Mesothelial cell of epicardium (in vitro differentiated cells): Measurements from ENCODE around the gene PLPPR1. TPM values are rescaled to one million over a fixed set of nuclear protein-coding genes. Genes with fewer than 3 reads are reported as not detected.

Experiments
- DNase-seq, 2 experiments: peaks; one replicate each; pipeline ENCODE4 v3.0.0; 2021; ENCODE audit warnings: low spot score in 2 of 2; ENCODE audit not compliant: unreplicated experiment in 2 of 2
- H3K27ac Mint-ChIP-seq: 2 replicates; pipeline ENCODE4 v1.8.0; 2021; ENCODE audit warnings: mixed read lengths
- H3K27me3 Mint-ChIP-seq: 2 replicates; pipeline ENCODE4 v1.8.0; 2021; ENCODE audit warnings: low read depth, mixed read lengths
- H3K36me3 Mint-ChIP-seq: 2 replicates; pipeline ENCODE4 v1.8.0; 2021; ENCODE audit warnings: mixed read lengths
- H3K4me1 Mint-ChIP-seq: 2 replicates; pipeline ENCODE4 v1.8.0; 2021; ENCODE audit warnings: mixed read lengths
- H3K4me3 Mint-ChIP-seq: 2 replicates; pipeline ENCODE4 v1.8.0; 2021; ENCODE audit warnings: mild to moderate bottlenecking, moderate library complexity, mixed read lengths
- H3K9me3 Mint-ChIP-seq: 2 replicates; pipeline ENCODE4 v1.8.0; 2021; ENCODE audit warnings: mixed read lengths
- total RNA-seq: library from RNA; stranded (reverse); gene quantifications from 3 replicates; pipeline ENCODE4 v1.2.1, GENCODE V29; 2021
- TF ChIP-seq, protein P1 (sequence below): fragments of 200-600 bp; sonication (generic); IDR thresholded peaks from one replicate; pipeline ENCODE4 v1.5.0; 2021; ENCODE audit warnings: antibody characterized with exemption; ENCODE audit not compliant: unreplicated experiment

The PLPPR1 gene
- total RNA-seq, 1 donor from 2014 or later = 1.3 TPM

DNA sequence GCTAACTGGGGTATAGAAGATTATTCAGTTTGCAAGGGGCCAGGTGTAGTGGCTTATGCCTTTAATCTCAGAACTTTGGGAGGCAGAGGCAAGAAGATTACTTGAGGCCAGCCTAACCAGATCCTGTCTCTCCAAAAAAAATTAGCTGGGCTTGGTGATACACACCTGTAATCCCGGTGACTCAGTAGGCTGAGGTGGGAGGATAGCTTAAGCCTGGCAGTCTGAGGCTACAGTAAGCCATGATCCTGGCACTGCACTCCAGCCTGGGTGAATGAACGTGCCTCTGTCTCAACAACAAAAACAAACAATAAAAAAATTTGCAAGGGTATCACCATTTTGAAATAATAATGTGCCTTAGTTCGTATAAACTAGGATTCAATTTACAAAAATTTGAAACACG, 305.0 kb downstream of the PLPPR1 start:
- Mint-ChIP-seq H3K27me3 (no peaks in the 10 kb centered on the region), H3K9me3 (peaks cover 1% of the 10 kb centered on the region), H3K27ac (no peak overlapping the region), H3K36me3 (no peaks in the 10 kb centered on the region), H3K4me3 (no peak overlapping the region), H3K4me1 (no peaks in the 10 kb centered on the region)
- TF ChIP-seq, protein P1, sequence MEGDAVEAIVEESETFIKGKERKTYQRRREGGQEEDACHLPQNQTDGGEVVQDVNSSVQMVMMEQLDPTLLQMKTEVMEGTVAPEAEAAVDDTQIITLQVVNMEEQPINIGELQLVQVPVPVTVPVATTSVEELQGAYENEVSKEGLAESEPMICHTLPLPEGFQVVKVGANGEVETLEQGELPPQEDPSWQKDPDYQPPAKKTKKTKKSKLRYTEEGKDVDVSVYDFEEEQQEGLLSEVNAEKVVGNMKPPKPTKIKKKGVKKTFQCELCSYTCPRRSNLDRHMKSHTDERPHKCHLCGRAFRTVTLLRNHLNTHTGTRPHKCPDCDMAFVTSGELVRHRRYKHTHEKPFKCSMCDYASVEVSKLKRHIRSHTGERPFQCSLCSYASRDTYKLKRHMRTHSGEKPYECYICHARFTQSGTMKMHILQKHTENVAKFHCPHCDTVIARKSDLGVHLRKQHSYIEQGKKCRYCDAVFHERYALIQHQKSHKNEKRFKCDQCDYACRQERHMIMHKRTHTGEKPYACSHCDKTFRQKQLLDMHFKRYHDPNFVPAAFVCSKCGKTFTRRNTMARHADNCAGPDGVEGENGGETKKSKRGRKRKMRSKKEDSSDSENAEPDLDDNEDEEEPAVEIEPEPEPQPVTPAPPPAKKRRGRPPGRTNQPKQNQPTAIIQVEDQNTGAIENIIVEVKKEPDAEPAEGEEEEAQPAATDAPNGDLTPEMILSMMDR = no peak
- no peak for DNase-seq

DNA sequence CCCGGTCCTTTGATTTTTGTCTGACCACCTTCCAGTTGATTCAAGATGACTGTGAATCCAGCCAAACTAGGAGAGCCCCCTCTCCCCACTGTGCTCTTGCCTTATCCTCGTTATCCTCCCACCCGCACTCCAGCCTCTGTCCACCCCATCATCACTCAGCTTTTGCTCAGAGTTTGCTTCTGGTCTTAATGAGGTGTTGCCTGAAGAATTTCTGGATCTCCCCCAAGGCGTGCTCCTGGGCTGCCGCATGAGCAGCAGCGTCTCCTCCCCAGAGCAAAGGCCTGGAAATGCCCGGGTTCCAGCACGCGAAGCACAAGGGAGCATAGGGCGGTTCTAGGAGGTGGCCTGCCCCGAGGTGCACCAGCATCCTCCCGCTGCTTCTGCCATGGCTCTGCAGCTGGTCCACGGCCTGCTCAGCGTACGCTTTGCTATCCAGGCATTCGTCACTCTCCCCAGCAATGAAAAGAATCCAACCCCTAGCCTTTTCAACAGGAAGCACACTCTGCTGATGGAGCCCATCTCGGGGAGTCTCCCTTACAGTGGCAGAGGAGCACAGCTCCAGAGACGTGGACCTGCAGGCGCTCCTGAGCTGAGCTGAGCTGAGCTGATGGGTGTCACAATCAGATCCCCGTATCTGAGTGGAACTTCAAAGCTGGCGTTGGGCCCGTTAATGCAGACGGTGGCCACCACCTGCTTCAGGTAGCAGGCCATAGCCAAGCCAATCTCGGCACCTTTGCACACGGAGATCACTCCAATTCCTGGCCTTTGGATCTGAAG, 305.6 kb downstream of the PLPPR1 start:
- Mint-ChIP-seq H3K36me3 (no peaks in the 10 kb centered on the region), H3K4me3 (no peak overlapping the region), H3K4me1 (no peaks in the 10 kb centered on the region), H3K27me3 (no peaks in the 10 kb centered on the region), H3K27ac (no peak overlapping the region), H3K9me3 (peaks cover 3% of the 10 kb centered on the region)
- no peak for DNase-seq
- TF ChIP-seq, protein P1 = no peak

DNA sequence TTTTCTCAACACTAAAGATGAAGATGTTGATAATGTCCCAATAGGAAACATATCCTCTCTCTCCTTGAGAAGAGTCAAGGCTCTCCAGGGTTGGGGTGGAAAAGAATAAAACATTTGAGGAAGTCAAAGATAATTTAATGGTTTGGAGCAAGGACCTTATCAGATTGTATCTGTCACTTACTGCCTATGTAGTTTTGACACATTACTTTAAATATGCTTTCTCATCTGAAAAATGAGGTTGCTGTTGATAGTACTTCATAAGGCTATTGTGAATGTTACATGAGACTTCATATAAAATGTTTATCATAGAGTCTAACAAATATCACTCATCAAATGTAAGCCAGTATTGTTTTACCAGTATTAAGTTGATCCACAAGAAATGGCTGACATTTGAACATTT, 307.6 kb downstream of the PLPPR1 start:
- Mint-ChIP-seq H3K4me3 (no peak overlapping the region), H3K36me3 (no peaks in the 10 kb centered on the region), H3K27me3 (peaks cover 3% of the 10 kb centered on the region), H3K27ac (no peak overlapping the region), H3K4me1 (no peaks in the 10 kb centered on the region), H3K9me3 (peaks cover 3% of the 10 kb centered on the region)
- no peak for DNase-seq
- TF ChIP-seq, protein P1 = no peak

DNA sequence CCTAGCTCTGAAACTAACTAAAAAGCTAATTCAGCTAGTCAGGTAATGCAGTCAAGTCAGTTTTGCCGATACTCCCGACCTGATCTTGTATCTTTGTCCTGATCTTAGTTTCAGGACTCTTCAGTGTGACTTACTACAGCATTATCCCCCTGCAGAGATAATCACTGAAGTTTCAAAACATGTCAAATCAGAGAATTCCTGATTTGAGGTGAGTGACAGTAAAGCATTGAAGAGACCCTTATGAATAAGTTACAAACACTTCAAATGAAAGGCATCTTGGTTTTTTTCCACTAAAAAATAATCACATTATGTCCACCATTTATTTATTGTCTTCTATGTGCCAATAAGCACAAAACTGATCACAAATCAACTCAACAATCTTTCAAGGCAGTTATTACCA, 308.7 kb downstream of the PLPPR1 start:
- peaks cover 5% of the 10 kb centered on the region for H3K27me3 Mint-ChIP-seq
- H3K9me3 Mint-ChIP-seq = peaks cover 3% of the 10 kb centered on the region
- H3K4me1 Mint-ChIP-seq = no peaks in the 10 kb centered on the region
- DNase-seq = no peak
- TF ChIP-seq, protein P1 = no peak
- H3K4me3 Mint-ChIP-seq = no peak overlapping the region
- no peaks in the 10 kb centered on the region for H3K36me3 Mint-ChIP-seq
- no peak overlapping the region for H3K27ac Mint-ChIP-seq

DNA sequence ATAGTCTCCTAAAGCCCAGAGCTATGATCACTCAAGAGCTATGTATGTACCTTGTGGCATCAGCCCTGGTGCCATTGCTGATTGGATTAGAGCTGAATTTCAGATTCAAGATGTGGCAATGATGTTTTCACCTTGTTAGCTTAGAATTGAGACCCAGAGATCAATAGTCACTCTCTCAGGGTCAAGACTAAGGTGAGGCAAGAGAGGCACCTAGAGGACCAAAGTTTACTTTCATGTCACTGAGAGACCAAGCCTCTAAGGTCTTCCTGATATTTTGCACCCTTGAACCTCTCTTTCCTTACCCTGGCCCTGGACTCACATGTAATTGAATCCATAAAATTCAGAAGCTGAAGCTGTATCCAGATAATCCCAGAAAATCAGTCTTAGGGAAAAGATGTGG, 313.4 kb downstream of the PLPPR1 start:
- DNase-seq = no peak
- no peaks in the 10 kb centered on the region for H3K4me1 Mint-ChIP-seq
- H3K27me3 Mint-ChIP-seq = peaks cover 23% of the 10 kb centered on the region
- TF ChIP-seq, protein P1 = no peak
- H3K9me3 Mint-ChIP-seq = peaks cover 3% of the 10 kb centered on the region
- no peak overlapping the region for H3K4me3 Mint-ChIP-seq
- H3K27ac Mint-ChIP-seq = no peak overlapping the region
- H3K36me3 Mint-ChIP-seq = no peaks in the 10 kb centered on the region
